Trophoblast cell (in vitro differentiated cells and primary cell): Measurements from ENCODE around the gene TCF23.

Source experiments
- DNase-seq, 2 donors: peaks; one replicate each; pipeline ENCODE4 v3.0.0-alpha.2; 2016
- H2AFZ ChIP-seq: 2 replicates; pipeline ENCODE4 v1.6.1; 2013; ENCODE audit warnings: low read length, moderate library complexity, mild to moderate bottlenecking; ENCODE audit not compliant: insufficient read depth, poor library complexity
- H2AK5ac ChIP-seq: 2 replicates; pipeline ENCODE4 v1.6.1; 2013; ENCODE audit warnings: mild to moderate bottlenecking, low read length
- H2BK120ac ChIP-seq: 2 replicates; pipeline ENCODE4 v1.6.1; 2013; ENCODE audit warnings: low read length, mild to moderate bottlenecking, moderate library complexity; ENCODE audit not compliant: insufficient read depth, poor library complexity
- H2BK12ac ChIP-seq: 2 replicates; pipeline ENCODE4 v1.6.1; 2013; ENCODE audit warnings: mild to moderate bottlenecking, low read length, moderate library complexity
- H2BK5ac ChIP-seq: 2 replicates; pipeline ENCODE4 v1.6.1; 2013; ENCODE audit warnings: low read length, low read depth, moderate library complexity, mild to moderate bottlenecking; ENCODE audit not compliant: poor library complexity
- H3K14ac ChIP-seq: 2 replicates; pipeline ENCODE4 v1.6.1; 2013; ENCODE audit warnings: mild to moderate bottlenecking, low read length
- H3K18ac ChIP-seq: 2 replicates; pipeline ENCODE4 v1.6.1; 2013; ENCODE audit warnings: mild to moderate bottlenecking, low read length
- H3K23ac ChIP-seq: 2 replicates; pipeline ENCODE4 v1.6.1; 2013; ENCODE audit warnings: low read length
- H3K27ac ChIP-seq: 2 replicates; pipeline ENCODE4 v1.5.1; 2013; ENCODE audit warnings: low read depth, mild to moderate bottlenecking, inconsistent platforms, low read length, moderate library complexity
- H3K27me3 ChIP-seq: 2 replicates; pipeline ENCODE4 v1.6.1; 2013; ENCODE audit warnings: inconsistent platforms, mild to moderate bottlenecking, low read length, moderate library complexity; ENCODE audit not compliant: insufficient read depth
- H3K36me3 ChIP-seq, 2 experiments: 1 replicate in 1 of 2; 2 replicates in 1 of 2; pipeline ENCODE4 v1.6.1; 2013; ENCODE audit warnings: low read length in 2 of 2, mild to moderate bottlenecking in 2 of 2, moderate library complexity in 1 of 2; ENCODE audit not compliant: insufficient read depth in 2 of 2, control insufficient read depth in 1 of 2
- H3K4ac ChIP-seq: 2 replicates; pipeline ENCODE4 v1.6.1; 2013; ENCODE audit warnings: low read depth, mild to moderate bottlenecking, low read length, moderate library complexity
- H3K4me1 ChIP-seq, 2 experiments: 1 replicate in 1 of 2; 2 replicates in 1 of 2; pipeline ENCODE4 v1.6.1; 2013; ENCODE audit warnings: low read length in 2 of 2, mild to moderate bottlenecking in 2 of 2, moderate library complexity in 1 of 2; ENCODE audit not compliant: insufficient read depth in 2 of 2, control insufficient read depth in 1 of 2
- H3K4me2 ChIP-seq: 2 replicates; pipeline ENCODE4 v1.6.1; 2013; ENCODE audit warnings: inconsistent platforms, mild to moderate bottlenecking, low read length, moderate library complexity
- H3K4me3 ChIP-seq: 2 replicates; pipeline ENCODE4 v1.5.1; 2013; ENCODE audit warnings: mild to moderate bottlenecking, low read depth, low read length, inconsistent platforms
- H3K79me1 ChIP-seq: one replicate; pipeline ENCODE4 v1.6.1; 2013; ENCODE audit warnings: low read length
- H3K79me2 ChIP-seq: 2 replicates; pipeline ENCODE4 v1.6.1; 2013; ENCODE audit warnings: low read length, mild to moderate bottlenecking; ENCODE audit not compliant: control insufficient read depth, insufficient read depth, poor library complexity
- H3K9ac ChIP-seq: 2 replicates; pipeline ENCODE4 v1.6.1; 2013; ENCODE audit warnings: mild to moderate bottlenecking, low read length
- H3K9me3 ChIP-seq: 2 replicates; pipeline ENCODE4 v1.6.1; 2013; ENCODE audit warnings: low read depth, mild to moderate bottlenecking, control low read depth, inconsistent platforms, low read length; ENCODE audit not compliant: insufficient read depth
- H4K12ac ChIP-seq: 2 replicates; pipeline ENCODE4 v1.6.1; 2013; ENCODE audit warnings: low read depth, mild to moderate bottlenecking, low read length, moderate library complexity
- H4K8ac ChIP-seq: 2 replicates; pipeline ENCODE4 v1.6.1; 2013; ENCODE audit warnings: low read depth, mild to moderate bottlenecking, low read length, moderate library complexity
- H4K91ac ChIP-seq: one replicate; pipeline ENCODE4 v1.6.1; 2013; ENCODE audit warnings: low read depth, mild to moderate bottlenecking, low read length, moderate library complexity
- WGBS: extraction: QIAGEN DNeasy Blood & Tissue Kit; methylation state at CpG from one replicate; pipeline ENCODE4 v1.1.7; 2013; ENCODE audit warnings: missing lambda C conversion rate; ENCODE audit not compliant: insufficient read length, insufficient coverage; ENCODE audit errors: extremely low coverage; 5-methylcytosine and 5-hydroxymethylcytosine counted together

TCF23 gene

DNA sequence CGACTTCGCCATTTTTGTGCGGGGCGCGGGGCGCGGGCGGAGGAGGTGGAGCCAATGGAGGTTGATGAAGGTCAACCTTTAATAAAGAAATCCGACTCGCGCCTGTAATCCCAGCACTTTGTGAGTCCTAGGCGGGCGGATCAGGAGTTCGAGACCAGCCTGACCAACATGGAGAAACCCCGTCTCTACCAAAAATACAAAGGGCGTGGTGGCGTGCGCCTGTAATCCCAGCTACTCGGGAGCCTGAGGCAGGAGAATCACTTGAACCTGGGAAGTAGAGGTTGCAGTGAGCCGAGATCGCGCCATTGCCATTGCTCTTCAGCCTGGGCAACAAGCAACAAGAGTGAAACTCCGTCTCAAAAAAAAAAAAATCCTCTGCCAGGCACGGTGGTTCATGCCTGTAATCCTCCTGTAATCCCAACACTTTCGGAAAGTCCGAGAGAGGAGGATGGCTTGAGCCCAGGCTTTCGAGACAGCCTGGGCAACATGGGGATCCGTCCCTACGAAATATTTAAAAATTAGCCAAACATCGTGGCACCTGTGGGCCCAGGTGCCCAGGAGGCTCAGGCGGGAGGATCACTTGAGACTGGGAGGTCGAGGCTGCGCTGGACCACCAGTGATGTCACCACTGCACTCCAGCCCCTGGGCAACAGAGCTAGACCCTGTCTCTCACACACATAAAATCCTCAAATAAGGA, 13.9 kb upstream of the TCF23 start:
- peak overlapping the region; percentile 30 for H2BK12ac ChIP-seq
- H3K79me1 ChIP-seq = peaks cover 6% of the 10 kb centered on the region
- H3K36me3 ChIP-seq = peaks cover 29 to 34% of the 10 kb centered on the region in 2 experiments
- H2BK5ac ChIP-seq = no peak overlapping the region
- peak overlapping the region; percentile 70 for H2AK5ac ChIP-seq
- peak overlapping the region; percentile 95 for H2AFZ ChIP-seq
- H3K27ac ChIP-seq = no peak overlapping the region
- peak overlapping the region; percentile 4 for H3K4ac ChIP-seq
- peak overlapping the region; percentile 90 for H4K8ac ChIP-seq
- H4K91ac ChIP-seq = peak overlapping the region; percentile 69
- peak overlapping the region; percentile 24 for H3K14ac ChIP-seq
- no CpG with 5 or more reads among the region's 33 CpGs for WGBS
- peak overlapping the region; percentile 25 for H3K4me3 ChIP-seq
- H3K9ac ChIP-seq = no peak overlapping the region
- H3K23ac ChIP-seq = no peak overlapping the region
- H4K12ac ChIP-seq = peak overlapping the region; percentile 73
- DNase-seq = no peak
- H3K79me2 ChIP-seq = peaks cover 10% of the 10 kb centered on the region
- H3K4me2 ChIP-seq = peak overlapping the region; percentile 59
- peaks cover 7 to 8% of the 10 kb centered on the region in 2 experiments for H3K4me1 ChIP-seq
- no peaks in the 10 kb centered on the region for H3K27me3 ChIP-seq
- H3K18ac ChIP-seq = peak overlapping the region; percentile 57
- H3K9me3 ChIP-seq = no peaks in the 10 kb centered on the region
- H2BK120ac ChIP-seq = no peak overlapping the region

DNA sequence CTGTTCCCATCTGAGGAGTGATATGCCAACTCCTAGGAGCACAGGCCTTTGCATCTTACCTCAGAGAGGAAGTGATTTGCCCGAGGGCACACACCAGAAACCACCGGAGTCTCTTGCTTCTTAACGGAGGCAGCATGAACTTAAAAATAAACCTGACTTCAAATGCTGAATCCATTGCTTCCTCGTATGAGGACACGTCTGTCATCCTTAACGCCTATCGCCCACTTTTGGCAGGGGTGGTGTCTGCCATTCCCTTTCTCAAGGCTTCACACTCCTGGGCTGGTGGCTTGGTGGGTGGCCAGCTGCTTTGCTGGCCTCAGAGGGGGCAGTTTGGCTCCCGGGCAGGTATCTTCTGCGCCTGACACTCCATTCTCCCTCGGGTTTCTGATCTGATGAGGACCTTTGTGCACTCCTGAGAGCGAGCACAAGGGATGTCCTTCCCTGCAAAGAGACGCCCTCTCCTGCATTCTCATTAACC, 13.3 kb upstream of the TCF23 start:
- H3K79me1 ChIP-seq = peaks cover 6% of the 10 kb centered on the region
- no peak overlapping the region for H3K14ac ChIP-seq
- H2AK5ac ChIP-seq = peak overlapping the region; percentile 70
- no peak overlapping the region for H2AFZ ChIP-seq
- peaks cover 25 to 29% of the 10 kb centered on the region in 2 experiments for H3K36me3 ChIP-seq
- WGBS = no CpG with 5 or more reads among the region's 12 CpGs
- peak overlapping the region; percentile 69 for H4K91ac ChIP-seq
- no peak overlapping the region for H3K9ac ChIP-seq
- H2BK120ac ChIP-seq = no peak overlapping the region
- peak in 1 of 2 donors; percentile 8 for DNase-seq
- H3K18ac ChIP-seq = no peak overlapping the region
- no peak overlapping the region for H4K12ac ChIP-seq
- H3K4ac ChIP-seq = no peak overlapping the region
- H3K4me1 ChIP-seq = peaks cover 7 to 8% of the 10 kb centered on the region in 2 experiments
- no peaks in the 10 kb centered on the region for H3K27me3 ChIP-seq
- H3K9me3 ChIP-seq = no peaks in the 10 kb centered on the region
- no peak overlapping the region for H3K4me2 ChIP-seq
- no peak overlapping the region for H3K4me3 ChIP-seq
- H3K79me2 ChIP-seq = peaks cover 10% of the 10 kb centered on the region
- peak overlapping the region; percentile 60 for H2BK12ac ChIP-seq
- H3K23ac ChIP-seq = no peak overlapping the region
- no peak overlapping the region for H2BK5ac ChIP-seq
- H4K8ac ChIP-seq = peak overlapping the region; percentile 90
- no peak overlapping the region for H3K27ac ChIP-seq

DNA sequence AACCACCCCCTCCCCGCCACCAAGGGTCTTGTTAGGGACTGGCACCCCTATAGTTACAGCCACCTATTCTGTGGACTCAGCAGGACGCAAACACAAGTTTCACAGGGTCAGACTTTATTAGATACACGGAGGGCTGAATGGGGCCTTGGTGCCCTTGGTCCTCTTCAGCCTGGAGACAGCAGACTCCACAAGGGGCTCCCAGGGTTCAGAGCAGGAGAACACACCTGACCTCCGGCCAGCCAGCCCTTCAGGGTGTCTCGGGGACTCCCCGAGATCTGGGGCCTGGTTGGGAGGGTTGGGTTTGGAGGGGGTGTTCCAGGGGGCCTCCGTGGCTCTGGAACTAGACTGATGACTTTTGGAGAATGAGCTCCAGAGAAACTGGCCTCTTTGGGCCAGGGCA, 12.1 kb upstream of the TCF23 start:
- Histone ChIP-seq H2BK5ac (no peak overlapping the region), H3K9ac (no peak overlapping the region), H3K4me1 (peaks cover 7 to 8% of the 10 kb centered on the region in 2 experiments), H2AFZ (no peak overlapping the region), H4K91ac (no peak overlapping the region), H4K8ac (no peak overlapping the region), H3K79me2 (peaks cover 10% of the 10 kb centered on the region), H3K4me2 (no peak overlapping the region), H3K27ac (no peak overlapping the region), H3K27me3 (no peaks in the 10 kb centered on the region), H2BK120ac (no peak overlapping the region), H4K12ac (no peak overlapping the region), H3K4me3 (no peak overlapping the region), H3K18ac (no peak overlapping the region), H3K9me3 (no peaks in the 10 kb centered on the region), H3K14ac (no peak overlapping the region), H3K36me3 (peaks cover 14 to 17% of the 10 kb centered on the region in 2 experiments), H3K79me1 (peaks cover 6% of the 10 kb centered on the region), H3K23ac (no peak overlapping the region), H3K4ac (no peak overlapping the region), H2BK12ac (no peak overlapping the region), H2AK5ac (no peak overlapping the region)
- no CpG with 5 or more reads among the region's 7 CpGs for WGBS
- DNase-seq = no peak

DNA sequence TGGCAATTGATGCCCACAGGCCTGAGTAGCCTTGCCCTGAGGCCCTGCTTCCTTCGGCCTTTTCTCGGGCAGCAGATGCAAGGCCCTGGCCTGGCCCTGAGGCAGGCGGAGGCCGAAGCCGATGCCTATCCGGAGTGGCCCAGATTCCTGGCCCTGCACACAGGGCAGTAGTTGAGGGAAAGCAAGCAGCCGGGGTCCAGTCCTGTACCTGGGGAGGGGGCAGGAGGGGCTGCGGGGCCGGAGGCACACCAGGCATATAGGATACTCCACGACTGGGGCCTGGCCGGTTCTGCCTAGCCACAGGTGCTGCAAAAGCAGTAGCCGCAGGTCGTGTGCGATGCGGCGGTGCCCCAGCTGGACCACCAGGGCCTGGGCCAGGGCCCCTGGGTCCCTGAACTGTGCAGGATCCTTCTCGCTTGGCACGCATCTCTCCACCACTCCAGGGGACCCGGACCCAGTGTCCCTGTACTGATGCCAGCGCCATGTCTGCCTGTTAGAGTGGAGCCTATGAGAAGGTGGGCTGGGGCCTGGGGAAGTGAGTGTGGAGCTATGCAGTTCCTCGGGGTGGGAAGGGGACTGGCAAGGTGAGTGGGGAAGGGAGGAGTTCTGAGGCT, 11.4 kb upstream of the TCF23 start:
- peaks cover 6% of the 10 kb centered on the region for H3K79me1 ChIP-seq
- no peak overlapping the region for H2AK5ac ChIP-seq
- no peak overlapping the region for H2AFZ ChIP-seq
- H3K4ac ChIP-seq = no peak overlapping the region
- H3K9me3 ChIP-seq = no peaks in the 10 kb centered on the region
- WGBS = no CpG with 5 or more reads among the region's 21 CpGs
- no peak overlapping the region for H2BK5ac ChIP-seq
- H2BK120ac ChIP-seq = no peak overlapping the region
- H2BK12ac ChIP-seq = no peak overlapping the region
- peaks cover 7 to 10% of the 10 kb centered on the region in 2 experiments for H3K36me3 ChIP-seq
- DNase-seq = no peak
- no peaks in the 10 kb centered on the region for H3K27me3 ChIP-seq
- H3K18ac ChIP-seq = no peak overlapping the region
- no peak overlapping the region for H3K9ac ChIP-seq
- no peak overlapping the region for H3K27ac ChIP-seq
- no peak overlapping the region for H4K12ac ChIP-seq
- H3K23ac ChIP-seq = no peak overlapping the region
- H3K14ac ChIP-seq = no peak overlapping the region
- peaks cover 7 to 8% of the 10 kb centered on the region in 2 experiments for H3K4me1 ChIP-seq
- H3K79me2 ChIP-seq = peaks cover 10% of the 10 kb centered on the region
- H4K8ac ChIP-seq = no peak overlapping the region
- no peak overlapping the region for H4K91ac ChIP-seq
- H3K4me2 ChIP-seq = no peak overlapping the region
- H3K4me3 ChIP-seq = no peak overlapping the region
